Esophagus squamous epithelium (tissue), 4 donors: ENCODE results near the gene LARP6.

ENCODE experiments used
- POLR2A ChIP-seq, 4 donors: fragments of 450-650 bp; IDR thresholded peaks; one replicate each; pipeline ENCODE4 v1.6.1; 2017; ENCODE audit warnings: antibody characterized with exemption in 4 of 4, mild to moderate bottlenecking in 4 of 4, moderate library complexity in 3 of 4
- TF ChIP-seq, protein P1 (sequence below), 6 experiments: fragments of 450-650 bp in 4 of 6; fragments of 200-600 bp in 2 of 6; sonication (generic) in 2 of 6; IDR thresholded peaks; one replicate each; pipeline ENCODE4 v1.5.1; 2016 to 2019; ENCODE audit warnings: antibody characterized with exemption in 6 of 6, mild to moderate bottlenecking in 4 of 6, moderate library complexity in 4 of 6

DNA sequence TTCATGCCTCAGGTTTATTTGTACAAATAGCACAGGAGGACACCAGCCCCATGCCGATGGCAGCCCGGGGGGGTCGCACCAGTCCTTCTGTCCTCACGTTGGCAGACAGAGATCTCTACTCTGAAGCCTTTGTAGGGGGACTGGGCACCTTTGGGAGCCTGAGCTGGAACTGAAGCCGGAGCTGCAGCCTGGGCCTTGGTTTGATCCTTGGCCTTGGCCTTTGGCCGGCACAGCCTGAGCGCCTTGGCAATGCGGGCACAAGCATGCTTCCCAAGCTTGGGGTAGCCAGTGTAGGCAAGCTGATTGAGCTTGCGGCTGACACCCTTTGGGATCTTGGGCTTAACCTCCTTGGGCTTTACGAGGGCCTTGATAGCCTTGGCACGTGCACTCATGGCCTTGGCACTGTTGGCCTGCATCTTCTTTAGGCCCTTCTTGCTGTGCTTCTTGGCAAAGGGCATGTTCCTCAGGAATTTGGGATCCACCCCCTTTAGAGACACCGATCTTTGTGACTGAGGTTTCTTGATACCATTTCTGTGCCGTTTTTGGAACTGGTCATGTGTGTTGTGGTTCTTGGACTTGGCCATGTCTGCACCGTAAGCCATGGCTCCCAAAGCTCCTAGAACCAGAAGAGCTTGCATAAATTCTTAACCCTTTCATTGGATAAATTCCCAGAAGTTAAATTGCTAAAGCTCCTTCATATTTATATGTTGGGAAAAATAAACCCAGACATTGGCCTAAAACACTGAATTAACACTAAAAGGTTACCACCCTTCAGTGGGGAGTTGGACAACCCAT, 57.2 kb downstream of the LARP6 start:
- TF ChIP-seq, protein P1, sequence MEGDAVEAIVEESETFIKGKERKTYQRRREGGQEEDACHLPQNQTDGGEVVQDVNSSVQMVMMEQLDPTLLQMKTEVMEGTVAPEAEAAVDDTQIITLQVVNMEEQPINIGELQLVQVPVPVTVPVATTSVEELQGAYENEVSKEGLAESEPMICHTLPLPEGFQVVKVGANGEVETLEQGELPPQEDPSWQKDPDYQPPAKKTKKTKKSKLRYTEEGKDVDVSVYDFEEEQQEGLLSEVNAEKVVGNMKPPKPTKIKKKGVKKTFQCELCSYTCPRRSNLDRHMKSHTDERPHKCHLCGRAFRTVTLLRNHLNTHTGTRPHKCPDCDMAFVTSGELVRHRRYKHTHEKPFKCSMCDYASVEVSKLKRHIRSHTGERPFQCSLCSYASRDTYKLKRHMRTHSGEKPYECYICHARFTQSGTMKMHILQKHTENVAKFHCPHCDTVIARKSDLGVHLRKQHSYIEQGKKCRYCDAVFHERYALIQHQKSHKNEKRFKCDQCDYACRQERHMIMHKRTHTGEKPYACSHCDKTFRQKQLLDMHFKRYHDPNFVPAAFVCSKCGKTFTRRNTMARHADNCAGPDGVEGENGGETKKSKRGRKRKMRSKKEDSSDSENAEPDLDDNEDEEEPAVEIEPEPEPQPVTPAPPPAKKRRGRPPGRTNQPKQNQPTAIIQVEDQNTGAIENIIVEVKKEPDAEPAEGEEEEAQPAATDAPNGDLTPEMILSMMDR (IDR thresholded peaks at IDR 0.05) = no peak
- TF ChIP-seq POLR2A (IDR thresholded peaks at IDR 0.05) = no peak
